ENCODE measurements around the gene TFF2. TPM values are rescaled to one million over a fixed set of nuclear protein-coding genes. Genes with fewer than 3 reads are reported as not detected.

The TFF2 gene
- total and polyA plus RNA-seq, 12 donors: not detected

- TF ChIP-seq, protein P1, sequence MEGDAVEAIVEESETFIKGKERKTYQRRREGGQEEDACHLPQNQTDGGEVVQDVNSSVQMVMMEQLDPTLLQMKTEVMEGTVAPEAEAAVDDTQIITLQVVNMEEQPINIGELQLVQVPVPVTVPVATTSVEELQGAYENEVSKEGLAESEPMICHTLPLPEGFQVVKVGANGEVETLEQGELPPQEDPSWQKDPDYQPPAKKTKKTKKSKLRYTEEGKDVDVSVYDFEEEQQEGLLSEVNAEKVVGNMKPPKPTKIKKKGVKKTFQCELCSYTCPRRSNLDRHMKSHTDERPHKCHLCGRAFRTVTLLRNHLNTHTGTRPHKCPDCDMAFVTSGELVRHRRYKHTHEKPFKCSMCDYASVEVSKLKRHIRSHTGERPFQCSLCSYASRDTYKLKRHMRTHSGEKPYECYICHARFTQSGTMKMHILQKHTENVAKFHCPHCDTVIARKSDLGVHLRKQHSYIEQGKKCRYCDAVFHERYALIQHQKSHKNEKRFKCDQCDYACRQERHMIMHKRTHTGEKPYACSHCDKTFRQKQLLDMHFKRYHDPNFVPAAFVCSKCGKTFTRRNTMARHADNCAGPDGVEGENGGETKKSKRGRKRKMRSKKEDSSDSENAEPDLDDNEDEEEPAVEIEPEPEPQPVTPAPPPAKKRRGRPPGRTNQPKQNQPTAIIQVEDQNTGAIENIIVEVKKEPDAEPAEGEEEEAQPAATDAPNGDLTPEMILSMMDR (IDR thresholded peaks at IDR 0.05): no peak
- no peaks in the 10 kb centered on the region for H3K9me3 ChIP-seq
- ATAC-seq: no peak
- intact Hi-C loops (cut with DNase I): loop anchor here in 3 of 10 donors (10.0 kb wide), 1 partner anchor 140 kb away; no protein-coding TSS in a partner anchor
- H3K4me3 ChIP-seq: no peak overlapping the region
- H3K27ac ChIP-seq: no peak overlapping the region
- 84 to 85% methylated on average over 22 of the region's 22 CpGs for WGBS, 2 donors
- H3K27me3 ChIP-seq: peaks cover 0 to 41% (median 13%) of the 10 kb centered on the region in 7 donors
- peaks cover 7 to 50% (median 32%) of the 10 kb centered on the region in 9 donors for H3K4me1 ChIP-seq
- DNase-seq: no peak
- no peaks in the 10 kb centered on the region for H3K36me3 ChIP-seq
Measured at GRCh38 chr21:42304556-42305454, 46.0 kb downstream of the TFF2 start.

DNA sequence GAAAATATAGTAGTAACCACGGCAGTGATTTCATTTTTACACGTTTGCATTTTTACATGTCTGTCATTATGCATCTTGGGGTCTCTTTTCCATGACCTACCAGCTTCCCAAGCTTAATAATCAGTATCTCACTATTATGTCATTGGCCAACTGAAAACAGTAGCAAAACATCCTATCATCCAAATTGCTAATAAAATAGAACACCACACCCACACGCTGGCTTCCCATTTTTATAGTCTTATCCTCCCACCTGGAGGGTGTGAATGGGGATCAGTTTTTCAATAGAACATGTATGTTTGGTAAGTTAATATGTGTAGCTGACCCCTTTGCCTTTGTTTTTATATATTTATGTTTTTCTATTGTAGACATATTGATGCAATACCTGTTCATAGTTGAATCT lies 47.4 kb downstream of the TFF2 start:
- peaks cover 0 to 27% (median 9%) of the 10 kb centered on the region in 7 donors for H3K27me3 ChIP-seq
- H3K27ac ChIP-seq: peak overlapping the region in 2 of 10 donors; percentile 83 to 89
- H3K4me1 ChIP-seq: peaks cover 10 to 53% (median 32%) of the 10 kb centered on the region in 9 donors
- intact Hi-C loops (cut with DNase I): loop anchor here in 3 of 10 donors (10.0 kb wide), 1 partner anchor 139 kb away; no protein-coding TSS in a partner anchor
- TF ChIP-seq, protein P1 (IDR thresholded peaks at IDR 0.05): no peak
- DNase-seq (no peak), ATAC-seq (no peak)
- WGBS, 2 donors: 80 to 88% methylated on average over 3 of the region's 3 CpGs
- H3K9me3 ChIP-seq: no peaks in the 10 kb centered on the region
- H3K36me3 ChIP-seq: no peaks in the 10 kb centered on the region
- H3K4me3 ChIP-seq: no peak overlapping the region

- Histone ChIP-seq H3K27ac (peak overlapping the region in 9 of 10 donors; percentile 59 to 89 (median 83)), H3K27me3 (peaks cover 0 to 21% (median 6%) of the 10 kb centered on the region in 7 donors), H3K4me1 (peaks cover 10 to 54% (median 32%) of the 10 kb centered on the region in 9 donors), H3K36me3 (peaks cover 0 to 6% (median 0%) of the 10 kb centered on the region in 9 donors), H3K9me3 (no peaks in the 10 kb centered on the region), H3K4me3 (no peak overlapping the region)
- TF ChIP-seq, protein P1 (IDR thresholded peaks at IDR 0.05): no peak
- no peak for DNase-seq
- no peak for ATAC-seq
- intact Hi-C loops (cut with DNase I): loop anchor here in 3 of 10 donors (10.0 kb wide), 1 partner anchor 138 kb away; no protein-coding TSS in a partner anchor
- WGBS, 2 donors: 87 to 88% methylated on average over 7 of the region's 7 CpGs
Measured at GRCh38 chr21:42302794-42303193, 48.0 kb downstream of the TFF2 start.

GRCh38 chr21:42302076-42302650 lies 48.6 kb downstream of the TFF2 start:
- intact Hi-C loops (cut with DNase I): loop anchor here in 3 of 10 donors (10.0 kb wide), 1 partner anchor 137 kb away; no protein-coding TSS in a partner anchor
- WGBS, 2 donors: 65 to 71% methylated on average over 12 of the region's 12 CpGs
- H3K4me1 ChIP-seq: peaks cover 10 to 54% (median 32%) of the 10 kb centered on the region in 9 donors
- H3K27ac ChIP-seq: peak overlapping the region in 9 of 10 donors; percentile 59 to 89 (median 83)
- H3K4me3 ChIP-seq: no peak overlapping the region
- DNase-seq: no peak
- peaks cover 0 to 14% (median 3%) of the 10 kb centered on the region in 7 donors for H3K27me3 ChIP-seq
- TF ChIP-seq, protein P1 (IDR thresholded peaks at IDR 0.05): no peak
- peaks cover 0 to 12% (median 0%) of the 10 kb centered on the region in 9 donors for H3K36me3 ChIP-seq
- H3K9me3 ChIP-seq: no peaks in the 10 kb centered on the region
- peak in 1 of 8 donors; percentile 57 for ATAC-seq

All from heart right ventricle (tissue), 16 donors.